Hematopoietic multipotent progenitor cell treated with erythropoietin and hydrocortisone succinate and interleukin-3 and kit ligand, for 8 days (in vitro differentiated cells): ENCODE results near the gene HAGHL.

Source experiments
- DNase-seq: peaks from one replicate; pipeline ENCODE4 v3.0.0-alpha.2; 2015

The HAGHL gene

DNA sequence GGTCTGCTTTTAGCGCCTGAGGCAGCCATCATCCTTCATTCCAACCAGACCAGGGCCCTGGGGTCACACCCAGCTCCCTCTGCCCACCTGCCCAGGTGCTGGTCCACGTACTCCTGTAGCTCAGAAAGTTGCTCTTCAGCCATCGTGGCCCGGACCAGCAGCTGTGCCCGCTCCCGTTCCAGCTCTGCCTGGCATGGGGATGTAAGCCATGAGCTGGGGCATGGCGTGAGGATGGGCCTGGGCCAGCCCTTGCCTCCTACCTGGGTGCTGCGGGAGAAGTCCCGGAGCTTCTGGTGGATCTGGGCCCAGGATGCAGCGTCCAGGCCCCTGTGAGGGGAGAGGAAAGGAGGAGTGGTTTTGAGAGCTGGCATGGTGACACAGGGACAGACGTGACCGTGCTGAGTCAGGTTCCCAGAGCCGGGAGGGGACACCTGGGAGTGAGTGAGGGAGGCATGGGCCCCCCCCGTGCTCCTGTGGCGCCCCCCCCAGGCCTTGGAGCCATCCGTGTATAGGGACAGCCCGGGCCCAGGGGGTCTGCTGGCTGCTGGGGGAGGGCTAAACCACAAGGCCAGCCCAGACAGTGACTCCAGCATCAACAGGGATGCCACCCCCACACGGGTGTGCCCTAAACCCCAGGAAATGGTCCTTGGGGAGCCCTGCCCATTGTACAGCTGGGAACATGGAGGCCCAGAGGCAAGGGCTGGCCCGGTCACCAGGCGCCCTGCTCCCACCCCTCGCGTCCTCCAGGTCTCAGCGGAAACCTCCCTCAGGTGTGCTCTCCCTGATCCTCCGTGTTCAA, 3.9 kb upstream of the HAGHL start:
- DNase-seq, result no peak

DNA sequence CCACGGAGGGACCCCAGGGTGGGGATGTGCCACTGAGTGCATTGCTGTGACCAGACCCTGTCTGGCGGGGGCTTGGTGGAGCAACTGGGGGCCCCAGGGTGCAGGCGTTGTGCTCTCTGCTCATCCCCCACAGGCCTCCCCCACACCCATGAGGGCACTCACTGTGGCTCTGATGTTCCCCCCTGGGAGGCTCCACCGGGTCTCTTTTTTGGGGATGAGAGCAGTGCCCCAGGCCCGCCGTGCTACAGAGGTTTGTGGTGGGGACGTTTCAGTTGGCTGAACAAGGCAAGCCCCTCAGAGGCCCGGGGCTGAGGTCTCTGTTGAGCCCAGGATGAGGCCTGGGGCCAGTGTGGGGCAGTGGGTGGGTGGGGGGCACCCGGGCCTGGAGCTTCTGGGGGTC, 3.2 kb upstream of the HAGHL start:
- no peak for DNase-seq

DNA sequence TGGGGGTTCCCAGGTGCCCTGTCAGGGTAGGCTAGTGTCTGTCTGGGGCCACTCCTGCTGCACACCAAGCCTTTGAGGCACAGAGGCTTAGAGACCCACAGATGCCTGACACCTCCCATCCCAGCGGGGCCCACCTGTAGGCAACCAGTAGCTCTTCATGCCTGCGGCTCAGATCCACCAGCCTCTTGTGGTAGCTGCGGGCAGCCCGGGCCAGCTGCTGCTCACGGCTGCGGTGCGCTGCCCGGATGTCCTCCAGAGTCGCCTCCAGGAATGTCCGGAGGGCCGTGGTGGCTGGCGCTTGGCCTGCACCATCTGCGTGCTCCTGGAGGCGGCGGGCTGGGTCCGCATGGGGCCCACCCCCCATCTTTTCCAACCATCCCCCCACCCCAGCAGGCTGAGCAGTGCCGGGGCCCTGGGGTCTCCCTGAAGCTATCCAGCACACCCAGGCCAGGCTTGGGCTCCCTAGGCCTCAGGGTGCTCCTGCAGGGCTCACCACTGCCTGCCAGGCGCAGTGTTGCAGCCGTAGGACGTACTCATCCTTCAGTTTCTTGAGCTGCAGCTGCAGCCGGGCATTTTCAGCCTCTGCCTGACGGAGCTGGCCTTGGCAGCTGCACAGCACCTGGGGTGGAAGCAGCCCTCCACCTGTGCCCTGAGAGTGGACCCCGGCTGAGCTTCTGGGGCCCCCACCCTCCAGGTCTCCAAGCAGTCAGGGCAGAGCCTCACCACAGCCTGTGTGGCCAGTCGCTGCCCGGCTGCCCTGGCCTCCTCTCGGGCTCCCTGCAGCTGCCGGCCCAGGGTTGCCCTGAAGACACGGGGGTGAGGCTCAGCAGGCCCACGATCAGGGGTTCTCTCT, 2.5 kb upstream of the HAGHL start:
- no peak for DNase-seq

DNA sequence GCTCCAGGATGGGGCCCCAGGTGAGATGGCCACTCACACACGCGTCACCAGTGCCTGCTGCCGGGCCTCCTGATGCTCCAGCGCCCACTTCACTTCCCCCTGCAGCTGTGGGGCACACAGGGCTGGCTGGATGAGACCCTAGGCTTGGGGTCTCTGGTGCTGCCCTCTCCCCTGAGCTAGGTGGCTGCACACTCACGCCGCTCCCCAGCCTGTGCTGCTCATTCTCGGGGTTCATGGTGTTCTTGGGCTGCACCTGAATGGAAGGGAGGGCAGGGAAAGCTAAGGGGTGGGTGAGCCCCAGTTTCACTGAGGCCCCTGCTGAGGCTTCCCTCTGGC, 1.9 kb upstream of the HAGHL start:
- no peak for DNase-seq

DNA sequence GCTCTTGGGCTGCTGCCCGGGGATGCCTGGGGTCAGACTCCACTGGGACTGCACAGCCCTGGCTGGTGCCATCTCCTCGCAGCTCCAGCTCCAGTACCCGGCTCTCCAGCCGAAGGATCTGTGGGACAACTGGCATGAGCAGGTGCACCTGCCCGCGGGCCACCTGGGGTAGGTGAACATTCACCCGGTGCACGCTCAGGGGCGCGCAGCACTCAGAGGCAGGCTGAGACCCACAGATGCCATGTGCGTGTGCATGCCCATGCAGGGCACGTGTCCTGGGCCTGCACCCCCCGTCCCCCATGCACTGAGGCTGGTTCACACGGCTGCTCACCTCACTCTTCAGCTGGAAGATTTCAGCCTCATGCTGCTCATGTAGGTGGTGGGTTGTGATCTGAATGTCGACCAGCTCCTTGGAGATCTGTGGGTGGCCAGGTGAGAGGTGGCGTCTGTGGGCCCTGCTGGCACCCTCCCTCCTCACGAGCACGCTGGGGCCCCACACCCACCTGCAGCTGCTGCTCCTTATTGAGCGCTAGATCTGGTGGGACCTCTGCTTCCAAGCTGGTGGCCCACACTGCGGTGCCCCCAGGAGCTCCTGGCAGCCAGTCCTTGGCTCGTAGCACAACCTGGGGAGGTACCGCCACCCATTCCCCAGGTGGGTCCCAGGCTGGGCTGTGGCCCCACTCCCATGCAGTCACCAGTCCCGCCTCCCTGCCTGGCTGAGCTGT, 1.3 kb upstream of the HAGHL start:
- no peak for DNase-seq

DNA sequence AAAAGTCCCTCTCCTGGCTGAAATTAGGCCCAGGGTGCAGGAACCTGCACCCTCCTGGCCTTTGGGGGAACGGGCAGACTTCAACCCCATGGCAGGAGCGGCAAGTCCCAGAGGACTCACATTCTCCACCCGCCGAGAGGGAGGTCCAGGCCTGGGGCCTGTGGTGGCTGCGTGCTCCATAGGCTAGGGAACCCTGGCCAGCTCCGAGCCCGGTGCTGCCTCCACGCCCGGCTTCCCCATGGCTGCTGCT, 793 bp upstream of the HAGHL start:
- no peak for DNase-seq

DNA sequence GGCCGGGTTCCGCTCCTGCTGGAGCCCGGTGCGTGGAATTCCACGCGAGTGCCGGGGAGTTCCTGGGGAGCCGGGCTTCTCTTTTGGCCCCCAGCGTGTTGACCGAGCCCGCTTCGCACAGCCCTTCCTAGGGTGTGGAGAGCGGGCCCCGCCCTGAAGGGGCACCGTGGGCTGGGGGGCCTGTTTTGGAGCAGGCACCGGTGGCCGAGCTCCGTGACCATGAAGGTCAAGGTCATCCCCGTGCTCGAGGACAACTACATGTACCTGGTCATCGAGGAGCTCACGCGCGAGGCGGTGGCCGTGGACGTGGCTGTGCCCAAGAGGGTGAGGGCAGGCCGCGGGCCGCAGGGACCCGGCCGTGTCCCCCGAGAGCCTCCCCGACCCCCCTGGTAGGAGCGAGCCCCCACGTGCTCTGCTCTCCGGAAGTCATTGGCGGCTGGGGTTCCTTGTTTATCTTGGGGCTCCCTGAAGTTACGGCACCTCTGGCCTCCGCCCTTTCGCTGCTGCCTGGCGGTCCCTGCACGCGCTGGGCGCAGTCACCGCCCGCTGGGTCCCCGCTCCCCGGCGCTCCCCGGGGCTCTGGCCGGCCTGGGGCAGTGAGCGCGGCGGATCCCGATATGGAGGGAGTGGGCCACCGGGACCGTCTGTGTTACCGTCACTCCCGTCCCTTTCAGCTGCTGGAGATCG, 528 bp downstream of the HAGHL start:
- peak; percentile 76 for DNase-seq

DNA sequence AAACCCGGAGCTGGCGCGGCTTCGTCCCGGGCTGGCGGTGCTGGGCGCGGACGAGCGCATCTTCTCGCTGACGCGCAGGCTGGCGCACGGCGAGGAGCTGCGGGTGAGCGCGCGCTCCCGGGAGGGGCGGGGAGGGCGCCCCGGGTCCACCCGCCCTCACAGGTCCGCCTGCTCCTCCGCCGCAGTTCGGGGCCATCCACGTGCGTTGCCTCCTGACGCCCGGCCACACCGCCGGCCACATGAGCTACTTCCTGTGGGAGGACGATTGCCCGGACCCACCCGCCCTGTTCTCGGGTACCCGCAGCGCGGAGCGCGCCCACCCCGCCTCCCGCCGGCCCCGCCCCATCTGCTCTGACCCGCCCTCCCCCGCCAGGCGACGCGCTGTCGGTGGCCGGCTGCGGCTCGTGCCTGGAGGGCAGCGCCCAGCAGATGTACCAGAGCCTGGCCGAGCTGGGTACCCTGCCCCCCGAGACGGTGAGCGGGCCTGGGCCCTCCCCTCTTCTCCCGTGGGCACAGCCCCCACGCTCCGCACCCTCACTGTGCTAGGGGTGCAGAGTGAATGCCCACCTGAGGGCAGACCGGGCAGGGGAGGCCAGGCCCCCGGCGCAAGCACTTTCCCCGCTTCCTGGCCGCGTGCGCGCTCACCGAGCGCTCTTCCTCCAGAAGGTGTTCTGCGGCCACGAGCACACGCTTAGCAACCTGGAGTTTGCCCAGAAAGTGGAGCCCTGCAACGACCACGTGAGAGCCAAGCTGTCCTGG, 1.4 kb downstream of the HAGHL start:
- DNase-seq, result peak; percentile 88

DNA sequence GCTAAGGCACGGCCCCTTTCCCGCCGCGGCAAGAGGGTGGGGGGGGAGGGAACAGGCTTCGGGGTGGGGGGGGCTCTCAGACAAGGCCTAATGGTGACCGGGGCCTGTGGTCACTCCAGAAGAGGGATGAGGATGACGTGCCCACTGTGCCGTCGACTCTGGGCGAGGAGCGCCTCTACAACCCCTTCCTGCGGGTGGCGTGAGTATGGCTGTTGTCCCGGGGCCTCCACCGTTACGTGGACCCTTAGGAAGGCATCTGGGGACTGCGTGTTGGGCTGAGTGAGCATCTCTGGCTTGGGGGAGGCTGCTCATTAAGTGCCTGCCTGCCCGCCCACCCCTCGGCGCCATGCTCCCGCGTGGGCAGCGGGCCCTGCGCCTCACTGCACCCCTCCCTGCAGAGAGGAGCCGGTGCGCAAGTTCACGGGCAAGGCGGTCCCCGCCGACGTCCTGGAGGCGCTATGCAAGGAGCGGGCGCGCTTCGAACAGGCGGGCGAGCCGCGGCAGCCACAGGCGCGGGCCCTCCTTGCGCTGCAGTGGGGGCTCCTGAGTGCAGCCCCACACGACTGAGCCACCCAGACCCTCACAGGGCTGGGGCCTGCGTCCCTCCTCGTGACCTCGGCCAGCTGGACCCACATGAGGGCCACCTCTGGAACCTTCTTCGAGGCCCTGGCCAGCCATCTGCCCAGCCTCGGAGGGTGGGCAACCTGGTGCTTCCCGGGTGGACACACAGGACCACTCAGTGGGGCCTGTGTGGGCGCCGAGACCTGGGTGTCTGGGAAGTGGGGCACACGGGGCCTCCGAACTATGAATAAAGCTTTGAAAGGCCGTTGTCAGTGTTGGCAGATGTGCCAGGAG, 2.2 kb downstream of the HAGHL start:
- DNase-seq, result no peak

DNA sequence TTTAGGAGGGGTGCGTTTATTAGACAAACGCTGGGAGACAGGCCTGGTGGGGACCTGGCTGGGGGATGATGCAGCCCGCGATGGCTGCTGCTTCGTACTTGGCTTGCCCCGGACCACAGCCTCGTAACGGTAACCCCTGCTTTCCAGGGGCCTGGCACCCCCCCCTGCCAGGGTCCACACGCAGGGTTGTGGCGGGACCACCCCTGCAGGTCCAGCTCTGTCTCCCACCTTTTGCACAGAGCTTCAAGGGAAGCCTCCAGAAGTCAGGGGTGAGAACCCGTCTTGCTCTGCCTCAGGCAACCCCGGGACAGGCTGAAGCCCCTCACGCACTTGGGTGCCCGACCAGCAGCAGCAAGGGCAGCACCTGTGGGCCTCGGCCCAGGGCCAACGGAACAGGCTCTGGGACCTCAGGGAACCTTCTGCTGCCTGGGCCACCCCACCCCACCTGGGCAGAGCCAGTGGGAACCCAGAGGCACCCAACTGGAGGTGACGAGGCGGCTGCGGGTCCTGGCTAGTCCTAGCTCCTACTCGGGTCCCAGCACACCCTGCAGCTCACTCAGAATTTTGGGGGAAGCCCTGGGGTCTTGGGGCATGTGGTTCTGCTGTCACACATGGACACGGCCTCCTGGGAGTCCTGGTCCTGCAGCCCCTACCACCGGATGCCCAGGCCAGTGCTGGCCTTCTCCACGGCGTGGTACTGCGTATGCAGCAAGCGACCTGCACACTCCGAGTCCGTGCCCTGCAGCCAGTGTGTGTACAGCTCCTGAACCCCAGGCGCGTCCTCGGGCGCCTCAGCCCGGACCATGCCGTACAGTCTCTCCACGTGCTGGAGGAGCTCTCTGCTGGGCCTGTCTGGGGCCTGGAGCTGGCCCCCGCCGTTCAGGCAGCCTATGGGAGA, 3.1 kb downstream of the HAGHL start:
- DNase-seq, result no peak

DNA sequence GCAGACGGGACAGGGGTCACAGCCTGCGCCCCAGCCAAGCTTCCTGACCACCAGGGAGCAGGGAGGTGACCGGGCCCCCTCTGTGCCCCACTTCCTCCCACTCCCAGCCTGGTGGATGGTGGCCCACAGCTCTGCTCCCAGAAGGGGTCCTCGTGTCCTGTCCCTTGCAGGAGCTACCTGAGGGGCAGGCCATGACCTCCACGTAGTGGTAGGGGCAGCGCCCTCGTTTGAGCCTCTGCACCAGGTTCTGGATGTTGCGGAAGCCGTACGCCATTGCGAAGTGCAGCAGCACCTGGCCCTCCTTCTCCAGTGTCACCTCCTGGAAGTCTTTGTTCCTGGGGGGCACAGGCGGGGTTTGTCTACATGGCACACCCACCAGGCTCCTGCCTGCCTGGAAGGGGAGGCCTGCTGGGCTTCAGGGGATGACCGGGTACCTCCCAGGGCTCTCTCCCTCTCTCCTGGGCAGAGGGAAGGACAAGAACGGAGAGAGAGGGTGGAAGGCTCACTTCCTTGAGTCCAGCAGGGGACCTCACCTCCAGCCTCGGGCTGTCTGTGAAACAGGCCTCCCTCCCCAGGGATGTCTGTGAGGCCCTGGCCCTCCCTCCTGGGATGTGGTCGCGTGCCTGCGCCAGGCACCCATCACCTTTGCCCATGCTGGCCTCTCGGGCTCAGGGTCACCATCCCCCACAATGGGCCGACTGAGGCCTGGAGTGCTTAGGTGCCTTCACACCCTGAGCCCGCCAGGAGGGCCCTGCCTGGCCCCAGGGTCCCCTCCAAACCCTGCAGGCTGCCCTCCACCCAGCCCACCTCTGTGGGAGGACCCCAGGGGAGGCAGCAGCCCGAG, 4.0 kb downstream of the HAGHL start:
- no peak for DNase-seq

DNA sequence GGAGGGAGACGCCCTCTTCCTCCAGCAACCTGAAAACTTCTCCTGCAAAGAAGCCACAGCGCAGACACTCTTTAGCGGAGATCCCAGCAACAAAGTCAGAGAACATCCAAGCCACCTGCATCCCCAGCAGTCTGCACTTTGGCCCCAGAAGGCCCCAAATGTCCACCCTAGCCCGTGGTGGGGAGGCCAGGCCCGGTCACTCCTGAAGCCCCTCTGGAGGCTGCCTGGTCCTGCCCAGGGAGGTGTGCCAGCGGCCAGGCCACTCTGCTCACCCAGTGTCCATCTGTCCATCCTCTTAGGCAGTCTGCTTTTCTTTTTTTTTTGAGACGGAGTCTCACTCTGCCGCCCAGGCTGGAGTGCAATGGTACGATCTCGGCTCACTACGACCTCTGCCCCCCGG, 5.4 kb downstream of the HAGHL start:
- no peak for DNase-seq

DNA sequence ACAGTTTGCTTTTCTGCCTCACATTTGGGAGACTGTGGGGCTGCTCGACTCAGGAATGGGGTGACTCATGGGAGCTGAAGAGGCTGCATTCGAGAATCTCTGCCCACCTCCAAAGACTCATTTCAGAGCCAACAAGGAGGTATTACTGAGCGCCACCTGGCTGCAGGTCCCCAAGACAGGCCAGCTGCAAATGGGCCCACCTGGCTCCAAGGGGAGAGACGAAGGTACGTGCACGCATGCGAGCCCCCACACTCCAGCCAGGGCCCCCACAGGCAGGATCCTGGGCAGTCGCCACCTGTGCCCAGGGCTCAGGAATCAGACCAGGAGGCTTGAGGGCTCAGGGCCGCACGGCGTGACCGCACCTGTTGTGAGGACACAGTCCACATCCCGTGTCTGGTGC, 6.0 kb downstream of the HAGHL start:
- no peak for DNase-seq

DNA sequence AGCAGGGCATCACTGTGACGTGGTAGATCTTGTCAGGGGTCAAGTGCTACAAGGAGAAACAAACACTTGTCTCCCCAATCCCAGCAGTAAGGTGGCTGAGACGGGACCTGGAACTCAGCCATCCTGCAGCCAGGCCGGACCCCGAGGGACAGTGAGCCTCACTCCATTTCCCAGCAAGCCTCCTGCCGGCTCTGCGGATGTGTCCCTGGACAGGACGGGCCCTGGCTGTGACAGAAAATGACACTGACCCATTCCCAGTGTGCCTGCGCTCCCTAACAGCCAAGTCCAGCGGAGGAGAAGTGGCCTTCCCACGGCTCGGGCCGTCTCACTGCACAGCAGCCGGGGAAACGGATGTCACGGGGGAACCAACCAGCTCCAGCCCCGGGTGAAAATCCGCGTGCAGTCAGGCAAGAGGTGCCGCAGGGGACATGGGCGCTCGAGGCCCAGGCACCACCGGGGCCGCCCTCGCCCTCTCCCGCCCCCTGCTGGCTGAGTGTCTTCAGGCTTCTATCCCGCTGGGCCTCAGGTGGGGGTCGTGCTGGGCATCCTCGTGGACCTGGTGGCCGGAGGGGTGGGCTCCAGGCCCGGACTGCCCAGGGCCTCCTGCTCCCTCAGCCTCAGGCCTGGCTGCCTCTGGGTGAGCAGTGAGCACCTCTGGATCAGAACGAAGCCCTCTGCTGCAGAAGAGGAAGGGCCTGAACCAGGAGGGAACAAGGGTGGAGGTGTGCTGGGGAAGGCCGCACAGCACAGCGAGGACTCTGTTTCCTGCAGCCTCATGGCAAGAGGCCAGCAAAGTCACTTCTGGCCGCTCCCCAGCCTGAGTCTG, 6.7 kb downstream of the HAGHL start:
- DNase-seq, result no peak

DNA sequence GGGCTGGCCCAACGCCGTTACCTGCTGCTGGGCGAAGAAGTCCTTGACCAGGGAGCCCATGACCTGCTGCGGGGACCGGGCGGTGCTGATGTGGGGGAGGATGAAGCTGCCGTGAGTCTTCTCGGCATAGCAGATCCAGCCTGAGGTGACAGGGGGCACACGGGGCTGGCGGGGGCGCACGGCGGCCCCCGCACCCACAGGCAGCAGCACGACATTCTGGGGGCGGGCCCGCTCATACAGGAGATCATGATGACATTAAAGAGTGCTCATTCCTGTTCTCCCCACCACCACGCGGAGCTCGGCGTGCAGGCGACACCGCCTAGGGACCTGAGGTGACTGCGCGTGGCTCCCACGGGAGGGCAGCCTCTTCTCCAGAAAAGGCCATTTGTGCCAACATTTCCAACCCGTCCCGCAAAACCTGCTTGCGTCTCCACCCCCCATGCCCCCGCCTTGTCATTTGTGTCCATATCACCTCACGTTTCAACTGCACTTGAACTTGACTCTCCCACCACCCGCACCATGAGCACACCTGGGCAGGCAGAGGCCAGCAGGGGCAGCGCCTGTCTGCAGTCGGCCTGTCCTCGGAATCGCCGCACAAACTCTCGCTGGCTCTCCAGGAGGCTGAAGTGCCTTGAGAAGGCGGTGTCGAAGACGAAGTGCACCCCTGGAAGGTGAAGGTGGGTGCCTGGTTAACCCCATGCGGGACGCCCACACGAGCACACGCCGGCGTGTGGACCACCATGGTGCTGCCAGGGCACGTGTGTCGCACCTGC, 7.5 kb downstream of the HAGHL start:
- DNase-seq, result no peak

DNA sequence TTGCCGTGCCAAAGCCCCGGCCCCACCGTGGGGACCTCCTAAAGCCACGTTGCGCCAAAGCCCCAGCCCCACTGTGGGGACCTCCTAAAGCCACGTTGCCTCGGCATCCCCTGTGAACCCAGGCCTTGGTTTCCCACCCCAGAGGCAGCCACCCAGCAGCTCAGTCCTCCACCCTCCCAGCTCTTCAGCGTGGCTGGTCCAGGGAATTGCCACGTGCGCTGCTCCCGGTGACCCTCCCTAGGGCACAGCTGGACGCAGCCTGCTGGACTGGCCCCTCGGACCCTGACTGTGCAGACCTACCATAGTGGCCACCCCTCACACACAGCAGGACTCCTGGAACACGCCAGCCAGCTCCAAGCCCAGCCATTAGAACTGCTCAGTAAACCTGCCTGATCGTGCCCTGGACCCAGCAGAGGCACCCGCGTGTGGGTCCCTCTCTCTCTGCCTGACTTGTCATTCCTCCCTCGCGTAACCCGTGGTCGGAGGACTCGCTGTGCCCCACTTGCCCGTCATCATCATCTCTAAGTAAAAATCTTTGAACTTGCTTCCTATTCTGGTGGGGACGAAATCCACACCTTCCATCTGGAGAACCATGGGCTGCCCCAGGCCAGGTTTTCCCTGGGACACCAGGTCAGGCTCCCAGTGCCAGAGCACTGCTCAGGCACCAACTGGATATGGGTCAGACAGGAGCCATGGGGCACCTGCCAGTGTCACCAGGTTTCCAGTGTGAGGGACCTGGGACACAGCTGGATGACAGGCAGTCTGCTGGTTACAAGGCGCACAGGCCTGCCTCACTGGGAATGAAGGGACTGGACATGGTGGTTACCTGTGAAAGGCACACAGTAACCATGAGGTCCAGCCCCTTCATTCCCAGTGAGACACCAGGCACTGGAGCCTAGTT, 8.3 kb downstream of the HAGHL start:
- no peak for DNase-seq

DNA sequence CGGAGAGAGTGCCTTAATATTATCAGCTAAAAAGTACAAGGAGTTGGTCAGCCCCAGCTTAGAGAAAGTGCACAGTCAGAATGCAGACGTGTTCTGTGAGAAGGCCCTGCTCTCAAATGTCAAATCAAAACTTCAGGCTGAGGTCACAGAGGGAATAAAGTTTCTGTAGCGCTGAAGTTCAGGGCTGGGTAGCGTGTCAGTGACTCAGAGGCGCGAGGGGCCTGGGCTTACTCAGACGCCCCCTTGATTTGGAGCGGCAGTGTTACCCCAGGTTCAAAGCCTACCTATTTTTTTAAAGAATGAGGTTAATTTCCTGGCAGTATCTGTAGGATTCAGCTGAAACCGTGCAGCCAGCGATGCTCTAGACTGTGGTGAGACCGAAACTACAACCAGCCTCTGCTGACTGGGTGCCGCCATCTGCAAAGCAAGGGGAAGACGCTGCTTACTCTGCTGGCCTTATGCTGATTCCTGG, 9.1 kb downstream of the HAGHL start:
- DNase-seq, result no peak
